Measurements from ENCODE around the gene GAL3ST2.
"Not testable (repeated sequence)": the region's sequence is repeated elsewhere in the genome, so short reads cannot be mapped to it uniquely, and the experiment has no call there.

GAL3ST2 gene

GRCh38 chr2:241776336-241777169 lies at the start of gene GAL3ST2:
GAL3ST2 (plus strand) TSS chr2:241776822; CDS start chr2:241776956, 134 bp downstream.
- no peak for DNase-seq

- no peak for DNase-seq
Observed at GRCh38 chr2:241728000-241728399, 48.6 kb upstream of the GAL3ST2 start.

GRCh38 chr2:241728627-241729026 lies 48.0 kb upstream of the GAL3ST2 start:
- peak; percentile 67 for DNase-seq

GRCh38 chr2:241729868-241730267 lies 46.8 kb upstream of the GAL3ST2 start:
- no peak for DNase-seq

GRCh38 chr2:241730671-241731293 lies 45.8 kb upstream of the GAL3ST2 start:
- DNase-seq: no peak

- DNase-seq: not testable (repeated sequence)
Observed at GRCh38 chr2:241732513-241733186, 44.0 kb upstream of the GAL3ST2 start.

- DNase-seq: no peak
Observed at GRCh38 chr2:241733391-241734207, 43.0 kb upstream of the GAL3ST2 start.

GRCh38 chr2:241734208-241734466 lies 42.5 kb upstream of the GAL3ST2 start:
- DNase-seq: no peak

- peak; percentile 90 for DNase-seq
Observed at GRCh38 chr2:241734467-241735208, 42.0 kb upstream of the GAL3ST2 start, which contains the start of gene D2HGDH. D2HGDH (plus strand) TSS chr2:241734630; CDS start chr2:241735225, 595 bp downstream.

GRCh38 chr2:241736111-241736510 lies 40.5 kb upstream of the GAL3ST2 start:
- no peak for DNase-seq

GRCh38 chr2:241738040-241738686 lies 38.5 kb upstream of the GAL3ST2 start:
- no peak for DNase-seq

- no peak for DNase-seq
Observed at GRCh38 chr2:241739177-241739576, 37.4 kb upstream of the GAL3ST2 start.

- DNase-seq: no peak
Observed at GRCh38 chr2:241739651-241740050, 37.0 kb upstream of the GAL3ST2 start.

- DNase-seq: no peak
Observed at GRCh38 chr2:241741016-241741415, 35.6 kb upstream of the GAL3ST2 start.

- DNase-seq: no peak
Observed at GRCh38 chr2:241742320-241742939, 34.2 kb upstream of the GAL3ST2 start.

GRCh38 chr2:241743008-241743407 lies 33.6 kb upstream of the GAL3ST2 start:
- not testable (repeated sequence) for DNase-seq

GRCh38 chr2:241743620-241744019 lies 33.0 kb upstream of the GAL3ST2 start:
- DNase-seq: no peak

- DNase-seq: no peak
Observed at GRCh38 chr2:241744028-241744754, 32.4 kb upstream of the GAL3ST2 start.

GRCh38 chr2:241745276-241745675 lies 31.3 kb upstream of the GAL3ST2 start:
- no peak for DNase-seq

- DNase-seq: no peak
Observed at GRCh38 chr2:241746084-241746483, 30.5 kb upstream of the GAL3ST2 start.

All from midbrain (tissue), 1 donor.